Hepatocyte (in vitro differentiated cells): ENCODE measurements around the gene ARIH1. TPM values are rescaled to one million over a fixed set of nuclear protein-coding genes. Genes with fewer than 3 reads are reported as not detected.

Source experiments
- DNase-seq: peaks from one replicate; pipeline ENCODE4 v3.0.0-alpha.2; 2016; ENCODE audit warnings: low spot score
- H2AFZ ChIP-seq: fragments of 200-600 bp; sonication (generic); 2 replicates; pipeline ENCODE4 v1.6.0; 2016; ENCODE audit warnings: antibody characterized with exemption, mild to moderate bottlenecking
- H3K27ac ChIP-seq: fragments of 200-600 bp; sonication (generic); 2 replicates; pipeline ENCODE4 v1.5.1; 2016; ENCODE audit warnings: mild to moderate bottlenecking
- H3K27me3 ChIP-seq: fragments of 200-600 bp; sonication (generic); 2 replicates; pipeline ENCODE4 v1.6.1; 2016
- H3K36me3 ChIP-seq: fragments of 200-600 bp; sonication (generic); replicated peaks from 2 replicates; pipeline ENCODE4 v1.5.1; 2016; ENCODE audit warnings: low read depth; ENCODE audit not compliant: insufficient read depth
- H3K4me1 ChIP-seq: fragments of 200-600 bp; sonication (generic); 2 replicates; pipeline ENCODE4 v1.5.1; 2016; ENCODE audit warnings: mild to moderate bottlenecking, moderate library complexity; ENCODE audit not compliant: insufficient read depth
- H3K4me2 ChIP-seq: fragments of 200-600 bp; sonication (generic); 2 replicates; pipeline ENCODE4 v1.6.0; 2016
- H3K4me3 ChIP-seq: fragments of 200-600 bp; sonication (generic); 2 replicates; pipeline ENCODE4 v1.5.1; 2016; ENCODE audit warnings: mild to moderate bottlenecking
- H3K79me2 ChIP-seq: fragments of 200-600 bp; sonication (generic); 2 replicates; pipeline ENCODE4 v1.6.0; 2017; ENCODE audit warnings: mild to moderate bottlenecking
- H3K9me2 ChIP-seq: fragments of 200-600 bp; sonication (generic); replicated peaks from 2 replicates; pipeline ENCODE4 v1.6.0; 2017; ENCODE audit warnings: mild to moderate bottlenecking; ENCODE audit not compliant: insufficient read depth
- H3K9me3 ChIP-seq: fragments of 200-600 bp; sonication (generic); 2 replicates; pipeline ENCODE4 v1.5.1; 2016; ENCODE audit warnings: low read depth, mild to moderate bottlenecking
- H4K20me1 ChIP-seq: fragments of 200-600 bp; sonication (generic); 2 replicates; pipeline ENCODE4 v1.6.0; 2016; ENCODE audit warnings: mild to moderate bottlenecking; ENCODE audit not compliant: insufficient read depth, poor library complexity, severe bottlenecking
- CTCF ChIP-seq: fragments of 200-600 bp; sonication (generic); IDR thresholded peaks from 2 replicates; pipeline ENCODE4 v1.5.1; 2016; ENCODE audit warnings: antibody characterized with exemption, mild to moderate bottlenecking; ENCODE audit not compliant: poor library complexity
- EZH2 ChIP-seq: fragments of 200-600 bp; sonication (generic); IDR thresholded peaks from 2 replicates; pipeline ENCODE4 v1.6.1; 2016; ENCODE audit warnings: antibody characterized with exemption, mild to moderate bottlenecking, borderline replicate concordance
- EZH2phosphoT487 ChIP-seq: fragments of 200-600 bp; sonication (generic); IDR thresholded peaks from one replicate; pipeline ENCODE4 v1.6.1; 2018; ENCODE audit warnings: antibody characterized with exemption, mild to moderate bottlenecking, low read depth, moderate library complexity; ENCODE audit not compliant: unreplicated experiment, severe bottlenecking
- WGBS: methylation state at CpG from one replicate; pipeline ENCODE4 v1.1.6; 2016; ENCODE audit warnings: low lambda C conversion rate; ENCODE audit errors: missing lambda C conversion rate; 5-methylcytosine and 5-hydroxymethylcytosine counted together
- polyA plus RNA-seq: library from polyadenylated mRNA; unstranded; fragments of >200 nt; fragmentation: Nextera tagmentation; extraction: Ambion mirVana; gene quantifications from 2 replicates; pipeline ENCODE4 v1.2.1, GENCODE V29; 2016
- total RNA-seq: library from RNA; depleted of rRNA; stranded (reverse); fragments of >200 nt; gene quantifications from 2 replicates; pipeline ENCODE4 v1.2.3, GENCODE V29; 2014

The ARIH1 gene
- total and polyA plus RNA-seq, 2 experiments from 2014 or later: 61.6 to 76.3 TPM

GRCh38 chr15:72488558-72488957 lies 14.4 kb downstream of the ARIH1 start:
- Histone ChIP-seq H3K4me1 (peaks cover 5% of the 10 kb centered on the region), H3K79me2 (peaks cover 100% of the 10 kb centered on the region), H3K27ac (no peak overlapping the region), H3K36me3 (no peaks in the 10 kb centered on the region), H3K4me3 (no peak overlapping the region), H4K20me1 (peaks cover 100% of the 10 kb centered on the region), H2AFZ (no peak overlapping the region), H3K27me3 (no peaks in the 10 kb centered on the region), H3K9me2 (no peaks in the 10 kb centered on the region), H3K4me2 (no peak overlapping the region), H3K9me3 (no peaks in the 10 kb centered on the region)
- no peak for DNase-seq
- no peak for TF ChIP-seq CTCF
- no peak for TF ChIP-seq EZH2phosphoT487
- TF ChIP-seq EZH2: no peak
- WGBS: 99% methylated on average over 2 of the region's 2 CpGs

DNA sequence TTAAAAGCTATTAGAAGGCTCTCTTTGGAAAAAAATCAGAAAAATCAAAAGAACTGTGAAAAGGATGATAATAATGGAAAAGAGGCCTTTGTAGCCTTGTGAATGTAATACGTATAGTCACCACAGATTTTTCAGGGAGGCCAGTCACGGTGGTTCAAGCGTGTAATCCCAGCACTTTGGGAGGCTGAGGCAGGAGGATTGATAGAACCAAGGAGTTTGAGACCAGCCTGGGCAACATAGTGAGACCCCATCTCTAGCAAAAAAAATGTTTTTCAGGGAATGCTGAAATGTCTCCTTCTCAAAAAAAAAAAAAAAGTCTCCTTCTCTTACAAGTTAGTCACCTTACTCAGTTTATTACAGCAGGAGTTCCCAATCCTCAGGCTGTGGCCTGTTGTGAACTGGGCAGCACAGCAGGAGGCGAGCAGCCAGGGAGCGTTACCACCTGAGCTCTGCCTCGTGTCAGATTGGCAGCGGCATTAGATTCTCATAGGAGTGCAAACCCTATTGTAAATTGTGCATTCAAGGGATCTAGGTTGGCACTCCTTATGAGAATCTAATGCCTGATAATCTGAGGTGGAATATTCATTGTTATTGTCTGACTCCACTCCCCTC lies 15.9 kb downstream of the ARIH1 start:
- Histone ChIP-seq H3K36me3 (no peaks in the 10 kb centered on the region), H3K4me3 (no peak overlapping the region), H3K79me2 (peaks cover 100% of the 10 kb centered on the region), H3K27ac (no peak overlapping the region), H3K4me2 (no peak overlapping the region), H3K9me3 (no peaks in the 10 kb centered on the region), H2AFZ (no peak overlapping the region), H3K27me3 (no peaks in the 10 kb centered on the region), H4K20me1 (peaks cover 100% of the 10 kb centered on the region), H3K9me2 (no peaks in the 10 kb centered on the region), H3K4me1 (peaks cover 5% of the 10 kb centered on the region)
- TF ChIP-seq EZH2phosphoT487: no peak
- no peak for TF ChIP-seq EZH2
- no peak for TF ChIP-seq CTCF
- DNase-seq: no peak
- 99% methylated on average over 7 of the region's 7 CpGs for WGBS

DNA sequence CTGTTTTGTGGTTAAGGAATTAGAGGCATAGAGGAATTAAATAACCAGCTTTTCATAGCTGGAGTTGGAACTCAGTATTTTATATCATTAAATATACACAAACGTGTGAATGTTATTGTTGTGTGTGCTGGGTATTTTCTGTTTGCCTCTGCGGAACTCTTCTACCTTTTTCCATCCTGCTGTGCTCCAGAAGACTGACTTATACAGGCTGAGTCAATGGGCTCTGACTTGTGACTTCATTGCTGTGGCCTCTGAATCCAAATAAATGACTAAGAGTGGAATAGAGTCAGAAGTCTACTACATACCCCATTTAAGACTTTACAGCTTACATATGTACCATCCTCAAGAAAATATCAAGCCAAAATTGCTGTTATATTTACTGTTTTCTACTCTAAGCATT lies 17.6 kb downstream of the ARIH1 start:
- H3K4me1 ChIP-seq: peaks cover 5% of the 10 kb centered on the region

More for the DNA sequence above, 17.6 kb downstream of the ARIH1 start:
- H3K4me2 ChIP-seq: no peak overlapping the region
- no peaks in the 10 kb centered on the region for H3K9me3 ChIP-seq
- TF ChIP-seq EZH2phosphoT487 (no peak), CTCF (no peak), EZH2 (no peak)
- H3K4me3 ChIP-seq: no peak overlapping the region
- no peak overlapping the region for H2AFZ ChIP-seq
- 30% methylated on average over 2 of the region's 2 CpGs for WGBS
- no peak for DNase-seq
- H3K79me2 ChIP-seq: peaks cover 100% of the 10 kb centered on the region
- H3K36me3 ChIP-seq: no peaks in the 10 kb centered on the region
- no peaks in the 10 kb centered on the region for H3K9me2 ChIP-seq
- H3K27me3 ChIP-seq: no peaks in the 10 kb centered on the region
- H3K27ac ChIP-seq: no peak overlapping the region
- H4K20me1 ChIP-seq: peaks cover 100% of the 10 kb centered on the region
